Ammon's horn (tissue), 1 donor: Measurements from ENCODE around the gene VPS72.
"Not testable (repeated sequence)": the region's sequence is repeated elsewhere in the genome, so short reads cannot be mapped to it uniquely, and the experiment has no call there.

ENCODE experiments used
- DNase-seq: peaks from one replicate; pipeline ENCODE4 v3.0.0-alpha.2; 2016; ENCODE audit warnings: low spot score

Gene VPS72

GRCh38 chr1:151189637-151190445 lies at the start of gene VPS72:
VPS72 (minus strand) TSS chr1:151190197; CDS start chr1:151190121, 76 bp downstream.
- peak; percentile 92 for DNase-seq

- DNase-seq, result peak; percentile 49
Observed at GRCh38 chr1:151238467-151238739, 48.4 kb upstream of the VPS72 start.

- DNase-seq, result no peak
Observed at GRCh38 chr1:151237678-151238466, 47.9 kb upstream of the VPS72 start.

GRCh38 chr1:151235235-151235634 lies 45.2 kb upstream of the VPS72 start:
- no peak for DNase-seq

- peak; percentile 5 for DNase-seq
Observed at GRCh38 chr1:151222130-151222529, 32.1 kb upstream of the VPS72 start.

- DNase-seq, result no peak
Observed at GRCh38 chr1:151221616-151222015, 31.6 kb upstream of the VPS72 start.

GRCh38 chr1:151213560-151213959 lies 23.6 kb upstream of the VPS72 start:
- DNase-seq, result no peak

- DNase-seq, result no peak
Observed at GRCh38 chr1:151211972-151212705, 22.1 kb upstream of the VPS72 start.

GRCh38 chr1:151210830-151211229 lies 20.8 kb upstream of the VPS72 start:
- no peak for DNase-seq

- not testable (repeated sequence) for DNase-seq
Observed at GRCh38 chr1:151205381-151205965, 15.5 kb upstream of the VPS72 start.

- DNase-seq, result no peak
Observed at GRCh38 chr1:151199873-151200581, 10.0 kb upstream of the VPS72 start.

GRCh38 chr1:151198254-151199127 lies 8.5 kb upstream of the VPS72 start, which contains the start of gene PIP5K1A:
PIP5K1A (plus strand) TSS chr1:151198552; CDS start chr1:151198997, 445 bp downstream.
- peak; percentile 98 for DNase-seq

- no peak for DNase-seq
Observed at GRCh38 chr1:151197863-151198253, 7.9 kb upstream of the VPS72 start.

GRCh38 chr1:151196292-151196800 lies 6.3 kb upstream of the VPS72 start:
- peak; percentile 84 for DNase-seq

- not testable (repeated sequence) for DNase-seq
Observed at GRCh38 chr1:151194894-151195594, 5.0 kb upstream of the VPS72 start.

- no peak for DNase-seq
Observed at GRCh38 chr1:151193856-151194255, 3.9 kb upstream of the VPS72 start.

- DNase-seq, result no peak
Observed at GRCh38 chr1:151193304-151193703, 3.3 kb upstream of the VPS72 start.

GRCh38 chr1:151192047-151192446 lies 2.0 kb upstream of the VPS72 start:
- no peak for DNase-seq

GRCh38 chr1:151188667-151189066 lies 1.3 kb downstream of the VPS72 start:
- not testable (repeated sequence) for DNase-seq

- no peak for DNase-seq
Observed at GRCh38 chr1:151187205-151187604, 2.8 kb downstream of the VPS72 start.
